HAP-1 (cell line): ENCODE results near the gene CT55.
"Not testable (repeated sequence)": the region's sequence is repeated elsewhere in the genome, so short reads cannot be mapped to it uniquely, and the experiment has no call there.

ENCODE experiments used
- DNase-seq, 2 experiments: peaks; one replicate each; pipeline ENCODE4 v3.0.0-alpha.2; 2016 to 2020; ENCODE audit warnings: low spot score in 2 of 2
- H3K27me3 ChIP-seq: fragments of 250-450 bp; sonication (Bioruptor Pico); 2 replicates; pipeline ENCODE4 v1.5.1; 2020; ENCODE audit warnings: low read depth, mild to moderate bottlenecking, moderate library complexity
- H3K36me3 ChIP-seq: fragments of 250-450 bp; sonication (Bioruptor Pico); replicated peaks from 2 replicates; pipeline ENCODE4 v1.5.1; 2020; ENCODE audit warnings: mild to moderate bottlenecking
- H3K4me1 ChIP-seq: fragments of 250-450 bp; sonication (Bioruptor Pico); 2 replicates; pipeline ENCODE4 v1.5.1; 2020; ENCODE audit warnings: mild to moderate bottlenecking
- H3K4me3 ChIP-seq: fragments of 250-450 bp; sonication (Bioruptor Pico); 2 replicates; pipeline ENCODE4 v1.5.1; 2020; ENCODE audit warnings: mild to moderate bottlenecking, moderate library complexity
- H3K9me3 ChIP-seq: fragments of 250-450 bp; sonication (Bioruptor Pico); 2 replicates; pipeline ENCODE4 v1.5.1; 2020; ENCODE audit warnings: mild to moderate bottlenecking, moderate library complexity
- in situ Hi-C: fragments of 300-500 bp; cut with MboI; formaldehyde crosslinking; loops from 3 replicates; pipeline ENCODE4 v1.14.3; 2020; ENCODE audit warnings: low sequenced_read_pairs, inconsistent platforms, mixed read lengths

Gene CT55

GRCh38 chrX:135170877-135171519 lies at the start of gene CT55:
CT55 (minus strand) TSS chrX:135171398; CDS start chrX:135171171, 227 bp downstream.
- Histone ChIP-seq H3K36me3 (no peaks in the 10 kb centered on the region), H3K27me3 (peaks cover 15% of the 10 kb centered on the region), H3K4me1 (no peaks in the 10 kb centered on the region), H3K9me3 (no peaks in the 10 kb centered on the region), H3K4me3 (no peak within 1 kb of the TSS)
- in situ Hi-C loops, result no loop called here
- DNase-seq, result peak; percentile 7 to 19

- H3K4me3 ChIP-seq, result no peak overlapping the region
- DNase-seq, result no peak
- no peaks in the 10 kb centered on the region for H3K4me1 ChIP-seq
- no peaks in the 10 kb centered on the region for H3K27me3 ChIP-seq
- H3K36me3 ChIP-seq, result no peaks in the 10 kb centered on the region
- in situ Hi-C loops, result loop anchor here (25.0 kb wide), 1 partner anchor 374 kb away; no protein-coding TSS in a partner anchor
- H3K9me3 ChIP-seq, result no peaks in the 10 kb centered on the region
Observed at GRCh38 chrX:135213200-135213844, 42.1 kb upstream of the CT55 start.

DNA sequence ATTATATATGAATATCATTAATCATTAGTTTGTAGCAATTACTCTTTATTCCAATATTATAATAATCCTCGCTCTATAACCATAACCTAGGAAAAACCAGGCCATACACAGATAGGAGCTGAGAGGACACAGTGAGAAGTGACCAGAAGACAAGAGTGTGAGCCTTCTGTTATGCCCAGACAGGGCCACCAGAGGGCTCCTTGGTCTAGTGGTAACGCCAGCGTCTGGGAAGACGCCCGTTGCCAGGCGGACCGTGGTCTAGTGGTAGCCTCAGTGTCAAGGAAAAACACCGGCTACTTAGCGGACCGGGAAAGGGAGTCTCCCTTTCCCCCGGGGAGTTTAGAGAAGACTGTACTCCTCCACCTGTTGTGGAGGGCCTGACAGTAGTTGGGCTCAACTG lies 35.2 kb upstream of the CT55 start:
- H3K4me3 ChIP-seq, H3K27me3 ChIP-seq, H3K4me1 ChIP-seq, H3K9me3 ChIP-seq, H3K36me3 ChIP-seq: not testable (repeated sequence)
- in situ Hi-C loops, result loop anchor here (25.0 kb wide), 1 partner anchor 381 kb away; no protein-coding TSS in a partner anchor
- peak in 1 of 2 experiments; percentile 74 for DNase-seq

DNA sequence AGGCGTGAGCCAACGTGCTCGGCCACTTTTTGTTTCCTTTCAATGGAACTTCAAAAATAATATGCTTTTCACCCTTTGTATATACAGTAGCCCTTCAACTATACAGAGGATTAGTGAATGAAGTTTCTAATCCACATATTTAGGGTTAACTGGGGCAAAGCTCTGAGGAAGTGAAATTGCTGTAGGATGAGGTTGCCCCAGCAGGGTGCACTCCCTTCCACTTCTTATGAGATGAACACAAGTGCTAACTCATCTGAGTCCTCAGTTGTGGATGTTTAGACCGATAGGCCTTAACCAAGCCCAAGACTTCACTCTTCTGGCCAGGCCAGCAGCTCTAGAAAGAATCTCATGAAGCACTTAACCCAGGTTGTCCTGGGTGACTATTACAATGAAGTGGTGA lies 29.1 kb upstream of the CT55 start:
- DNase-seq, result no peak

DNA sequence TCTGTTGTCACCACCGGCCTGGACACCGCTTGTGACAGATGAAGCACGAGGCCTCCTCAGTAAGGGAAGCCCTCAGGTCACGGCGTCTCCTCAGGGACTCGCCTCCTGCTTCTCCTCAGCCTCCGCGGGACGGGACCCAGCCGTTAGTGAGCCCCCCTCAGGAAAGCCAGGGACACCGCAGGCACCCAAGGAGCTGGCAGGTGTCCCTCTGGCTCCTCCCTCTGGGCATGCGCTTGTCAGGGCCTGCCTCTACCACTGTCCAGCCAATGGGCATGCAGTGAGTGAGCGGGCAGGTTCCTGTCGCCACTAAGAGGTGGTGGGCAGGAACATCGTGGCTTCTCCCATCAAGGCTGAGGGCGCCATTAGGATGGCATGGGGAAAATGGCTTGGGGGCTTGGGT lies 23.5 kb upstream of the CT55 start:
- Histone ChIP-seq H3K4me1 (no peaks in the 10 kb centered on the region; the same call in 1 of the 2 replicates), H3K9me3 (no peaks in the 10 kb centered on the region), H3K27me3 (peaks cover 8% of the 10 kb centered on the region), H3K4me3 (no peak overlapping the region), H3K36me3 (no peaks in the 10 kb centered on the region)
- DNase-seq, result peak in 1 of 2 experiments; percentile 42
- in situ Hi-C loops, result loop anchor here (25.0 kb wide), 1 partner anchor 232 kb away; no protein-coding TSS in a partner anchor

More for the DNA sequence above, 29.1 kb upstream of the CT55 start:
- Histone ChIP-seq H3K9me3 (no peaks in the 10 kb centered on the region), H3K4me3 (no peak overlapping the region), H3K27me3 (no peaks in the 10 kb centered on the region), H3K36me3 (no peaks in the 10 kb centered on the region), H3K4me1 (no peaks in the 10 kb centered on the region; the same call in 1 of the 2 replicates)
- in situ Hi-C loops, result loop anchor here (25.0 kb wide), 1 partner anchor 387 kb away; no protein-coding TSS in a partner anchor

GRCh38 chrX:135193740-135194139 lies 22.5 kb upstream of the CT55 start:
- Histone ChIP-seq H3K27me3 (peaks cover 18% of the 10 kb centered on the region), H3K4me3 (no peak overlapping the region), H3K9me3 (no peaks in the 10 kb centered on the region), H3K36me3 (no peaks in the 10 kb centered on the region), H3K4me1 (no peaks in the 10 kb centered on the region; the same call in 1 of the 2 replicates)
- no peak for DNase-seq
- in situ Hi-C loops, result loop anchor here (25.0 kb wide), 1 partner anchor 231 kb away; no protein-coding TSS in a partner anchor

DNA sequence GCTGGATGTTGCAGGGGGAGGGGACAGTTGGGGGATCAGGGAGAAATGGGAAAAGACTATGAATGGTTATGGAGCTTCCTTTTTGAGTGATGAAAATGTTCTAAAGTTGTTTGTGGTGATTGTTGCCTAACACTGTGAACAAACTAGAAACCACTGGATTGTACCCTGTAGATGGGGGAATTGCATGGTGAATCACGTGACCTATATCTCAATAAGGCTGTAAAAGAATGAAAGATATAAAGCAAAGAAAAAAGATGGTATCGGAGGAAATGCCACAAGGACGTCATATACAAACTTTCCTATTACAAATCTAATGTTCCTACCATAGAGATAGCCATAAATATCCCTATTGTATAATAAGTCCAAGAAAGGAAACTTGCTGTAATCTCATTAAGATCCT lies 20.6 kb upstream of the CT55 start:
- H3K4me1 ChIP-seq, result no peaks in the 10 kb centered on the region
- no peak overlapping the region for H3K4me3 ChIP-seq
- no peaks in the 10 kb centered on the region for H3K9me3 ChIP-seq
- H3K36me3 ChIP-seq, result no peaks in the 10 kb centered on the region
- no peak for DNase-seq
- peaks cover 28% of the 10 kb centered on the region for H3K27me3 ChIP-seq
- in situ Hi-C loops, result loop anchor here (25.0 kb wide), 1 partner anchor 230 kb away; no protein-coding TSS in a partner anchor

DNA sequence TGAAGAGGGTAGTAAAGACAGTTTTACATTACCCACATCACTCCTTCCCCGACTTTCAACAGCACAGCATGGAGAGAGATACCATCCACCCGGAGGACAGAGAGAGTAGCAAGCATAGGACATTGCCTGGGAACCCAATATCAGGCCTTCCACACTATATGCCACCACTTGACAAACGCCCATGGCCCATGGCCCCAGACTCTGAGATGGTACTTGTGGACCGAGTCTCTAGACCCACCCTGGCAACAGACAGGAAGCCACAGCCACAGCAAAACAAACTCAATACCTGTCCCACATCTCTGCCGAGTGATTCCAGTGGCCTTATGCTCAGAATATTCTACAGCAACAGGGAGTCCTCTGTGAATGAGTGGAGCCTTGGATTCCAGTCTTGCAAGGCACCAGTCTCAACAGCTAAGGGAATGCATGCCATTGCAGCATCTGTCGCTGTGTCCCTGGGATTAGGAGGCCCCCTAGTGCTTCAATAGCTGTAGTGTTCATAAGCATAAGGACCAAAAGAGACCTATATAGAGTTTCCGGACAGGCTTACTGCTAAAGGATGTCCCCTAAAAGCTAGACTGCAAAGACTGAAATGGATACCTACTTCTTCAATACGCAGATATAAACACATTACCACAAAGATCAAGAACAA lies 14.7 kb upstream of the CT55 start:
- H3K9me3 ChIP-seq, result no peaks in the 10 kb centered on the region
- no peaks in the 10 kb centered on the region for H3K4me1 ChIP-seq
- in situ Hi-C loops, result loop anchor here (25.0 kb wide), 1 partner anchor 224 kb away; no protein-coding TSS in a partner anchor
- peak; percentile 65 to 74 for DNase-seq
- no peaks in the 10 kb centered on the region for H3K36me3 ChIP-seq
- H3K27me3 ChIP-seq, result peaks cover 35% of the 10 kb centered on the region
- no peak overlapping the region for H3K4me3 ChIP-seq

DNA sequence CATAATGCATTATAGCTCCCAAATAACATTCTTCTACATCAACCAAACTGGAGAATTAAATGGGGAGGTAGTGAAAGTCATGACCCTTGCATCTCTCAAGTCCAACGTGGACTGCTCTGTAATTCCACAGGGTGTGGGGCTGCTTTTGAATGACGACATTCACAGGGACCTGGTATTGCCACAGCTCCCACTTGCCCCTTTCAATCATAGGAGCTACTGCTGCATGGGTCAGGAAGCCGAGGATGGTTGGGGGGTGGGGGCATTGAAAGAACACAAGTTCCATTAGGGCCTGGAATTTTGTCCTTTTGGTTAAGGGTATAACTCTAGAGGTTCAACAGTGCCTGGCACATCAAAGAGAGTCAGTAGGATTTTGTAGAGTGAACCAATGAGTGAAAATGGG lies 7.4 kb upstream of the CT55 start:
- in situ Hi-C loops, result loop anchor here (25.0 kb wide), 1 partner anchor 216 kb away; no protein-coding TSS in a partner anchor

GRCh38 chrX:135170468-135170867 lies 730 bp downstream of the CT55 start:
- no peak for DNase-seq
- in situ Hi-C loops, result no loop called here
- Histone ChIP-seq H3K36me3 (no peaks in the 10 kb centered on the region), H3K4me1 (no peaks in the 10 kb centered on the region), H3K4me3 (no peak overlapping the region), H3K9me3 (no peaks in the 10 kb centered on the region), H3K27me3 (peaks cover 19% of the 10 kb centered on the region)

More for the DNA sequence above, 7.4 kb upstream of the CT55 start:
- DNase-seq, result no peak
- H3K4me3 ChIP-seq, result no peak overlapping the region
- H3K4me1 ChIP-seq, result no peaks in the 10 kb centered on the region
- peaks cover 4% of the 10 kb centered on the region; the same call in 1 of the 2 replicates for H3K27me3 ChIP-seq
- H3K9me3 ChIP-seq, result no peaks in the 10 kb centered on the region
- H3K36me3 ChIP-seq, result no peaks in the 10 kb centered on the region

DNA sequence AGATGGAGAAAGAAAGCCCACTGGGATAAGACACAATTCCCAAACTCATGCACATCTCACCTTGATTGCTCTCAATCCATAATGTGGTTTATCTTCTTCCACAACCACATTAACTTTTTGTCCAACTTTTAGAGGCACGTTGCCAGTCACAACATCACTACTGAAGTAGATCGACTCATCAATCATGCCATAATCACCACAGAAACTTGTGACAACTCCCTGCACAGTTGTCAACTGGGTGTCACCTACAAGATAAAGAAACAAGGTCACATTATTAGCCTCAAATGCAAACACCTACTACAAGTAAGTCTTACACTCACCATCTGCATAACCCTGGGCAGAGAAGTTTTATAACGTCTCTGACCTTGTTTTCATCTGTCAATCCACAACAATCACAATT lies 1.7 kb downstream of the CT55 start:
- H3K4me3 ChIP-seq, in situ Hi-C loops, H3K36me3 ChIP-seq, H3K4me1 ChIP-seq, H3K9me3 ChIP-seq, DNase-seq: not testable (repeated sequence)
- peaks cover 28% of the 10 kb centered on the region for H3K27me3 ChIP-seq

GRCh38 chrX:135168486-135168885 lies 2.7 kb downstream of the CT55 start:
- in situ Hi-C loops, result no loop called here
- Histone ChIP-seq H3K4me3 (no peak overlapping the region), H3K4me1 (no peaks in the 10 kb centered on the region), H3K27me3 (peaks cover 39% of the 10 kb centered on the region), H3K9me3 (no peaks in the 10 kb centered on the region), H3K36me3 (no peaks in the 10 kb centered on the region)
- DNase-seq, result no peak

DNA sequence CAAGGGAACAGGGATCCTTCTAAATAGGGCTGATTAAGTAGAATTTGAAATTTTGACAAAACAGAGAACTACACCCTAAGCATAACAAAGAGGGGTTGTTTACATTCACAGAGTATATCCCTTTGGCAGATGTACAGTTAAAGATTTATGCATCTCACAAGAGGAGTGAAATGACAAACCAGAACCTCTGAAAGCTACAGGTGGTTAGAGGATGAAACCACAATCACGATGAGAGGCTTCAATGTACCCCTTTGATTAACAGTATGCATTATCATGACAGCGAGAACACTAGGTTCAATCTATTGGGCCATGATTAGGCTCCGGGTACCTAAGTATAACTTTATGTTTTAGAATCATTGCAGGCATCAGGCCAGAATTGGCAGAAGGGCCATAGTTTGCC lies 16.5 kb downstream of the CT55 start:
- H3K36me3 ChIP-seq, H3K4me1 ChIP-seq, H3K27me3 ChIP-seq, H3K9me3 ChIP-seq, DNase-seq, in situ Hi-C loops, H3K4me3 ChIP-seq: not testable (repeated sequence)

- H3K4me1 ChIP-seq, in situ Hi-C loops, H3K27me3 ChIP-seq: not testable (repeated sequence)
Observed at GRCh38 chrX:135126145-135126544, 45.1 kb downstream of the CT55 start.

More at GRCh38 chrX:135126145-135126544, 45.1 kb downstream of the CT55 start:
- DNase-seq, H3K4me3 ChIP-seq, H3K36me3 ChIP-seq, H3K9me3 ChIP-seq: not testable (repeated sequence)
